Measurements from ENCODE around the gene AMMECR1L.

DNA sequence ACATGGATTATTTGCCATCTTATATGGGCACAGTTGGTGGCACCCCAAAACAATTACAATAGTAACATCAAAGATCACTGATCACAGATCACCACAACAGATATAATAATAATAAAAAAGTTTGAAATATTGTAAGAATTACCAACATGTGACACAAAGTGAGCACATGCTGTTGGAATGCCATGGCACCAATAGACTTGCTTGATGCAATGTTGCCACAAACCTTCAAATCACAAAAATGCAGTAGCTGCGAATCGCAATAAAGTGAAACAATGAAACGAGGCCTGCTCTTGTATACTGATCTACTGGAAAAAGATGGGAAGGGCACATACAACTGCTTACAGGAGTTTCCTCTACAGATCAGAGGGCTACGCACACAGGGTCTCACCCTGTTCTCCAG, 32.2 kb upstream of the AMMECR1L start:
- TF ChIP-seq, protein P1, sequence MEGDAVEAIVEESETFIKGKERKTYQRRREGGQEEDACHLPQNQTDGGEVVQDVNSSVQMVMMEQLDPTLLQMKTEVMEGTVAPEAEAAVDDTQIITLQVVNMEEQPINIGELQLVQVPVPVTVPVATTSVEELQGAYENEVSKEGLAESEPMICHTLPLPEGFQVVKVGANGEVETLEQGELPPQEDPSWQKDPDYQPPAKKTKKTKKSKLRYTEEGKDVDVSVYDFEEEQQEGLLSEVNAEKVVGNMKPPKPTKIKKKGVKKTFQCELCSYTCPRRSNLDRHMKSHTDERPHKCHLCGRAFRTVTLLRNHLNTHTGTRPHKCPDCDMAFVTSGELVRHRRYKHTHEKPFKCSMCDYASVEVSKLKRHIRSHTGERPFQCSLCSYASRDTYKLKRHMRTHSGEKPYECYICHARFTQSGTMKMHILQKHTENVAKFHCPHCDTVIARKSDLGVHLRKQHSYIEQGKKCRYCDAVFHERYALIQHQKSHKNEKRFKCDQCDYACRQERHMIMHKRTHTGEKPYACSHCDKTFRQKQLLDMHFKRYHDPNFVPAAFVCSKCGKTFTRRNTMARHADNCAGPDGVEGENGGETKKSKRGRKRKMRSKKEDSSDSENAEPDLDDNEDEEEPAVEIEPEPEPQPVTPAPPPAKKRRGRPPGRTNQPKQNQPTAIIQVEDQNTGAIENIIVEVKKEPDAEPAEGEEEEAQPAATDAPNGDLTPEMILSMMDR (IDR thresholded peaks at IDR 0.05), result no peak
- TF ChIP-seq POLR2A (IDR thresholded peaks at IDR 0.05) (no peak), POLR2AphosphoS5 (IDR thresholded peaks at IDR 0.05) (no peak), EP300 (IDR thresholded peaks at IDR 0.05; ENCODE audit: low read depth) (no peak)
